GM12872 (cell line): Measurements from ENCODE around the gene SMYD2.
A peak's percentile ranks its signal among the peaks of the same experiment; 100 is the strongest.

ENCODE experiments used
- TF ChIP-seq, protein P1 (sequence below): IDR thresholded peaks from 3 replicates; pipeline ENCODE4 v1.5.1; 2011; ENCODE audit warnings: low read depth, mild to moderate bottlenecking, low read length, moderate library complexity; ENCODE audit not compliant: insufficient read depth

The SMYD2 gene

DNA sequence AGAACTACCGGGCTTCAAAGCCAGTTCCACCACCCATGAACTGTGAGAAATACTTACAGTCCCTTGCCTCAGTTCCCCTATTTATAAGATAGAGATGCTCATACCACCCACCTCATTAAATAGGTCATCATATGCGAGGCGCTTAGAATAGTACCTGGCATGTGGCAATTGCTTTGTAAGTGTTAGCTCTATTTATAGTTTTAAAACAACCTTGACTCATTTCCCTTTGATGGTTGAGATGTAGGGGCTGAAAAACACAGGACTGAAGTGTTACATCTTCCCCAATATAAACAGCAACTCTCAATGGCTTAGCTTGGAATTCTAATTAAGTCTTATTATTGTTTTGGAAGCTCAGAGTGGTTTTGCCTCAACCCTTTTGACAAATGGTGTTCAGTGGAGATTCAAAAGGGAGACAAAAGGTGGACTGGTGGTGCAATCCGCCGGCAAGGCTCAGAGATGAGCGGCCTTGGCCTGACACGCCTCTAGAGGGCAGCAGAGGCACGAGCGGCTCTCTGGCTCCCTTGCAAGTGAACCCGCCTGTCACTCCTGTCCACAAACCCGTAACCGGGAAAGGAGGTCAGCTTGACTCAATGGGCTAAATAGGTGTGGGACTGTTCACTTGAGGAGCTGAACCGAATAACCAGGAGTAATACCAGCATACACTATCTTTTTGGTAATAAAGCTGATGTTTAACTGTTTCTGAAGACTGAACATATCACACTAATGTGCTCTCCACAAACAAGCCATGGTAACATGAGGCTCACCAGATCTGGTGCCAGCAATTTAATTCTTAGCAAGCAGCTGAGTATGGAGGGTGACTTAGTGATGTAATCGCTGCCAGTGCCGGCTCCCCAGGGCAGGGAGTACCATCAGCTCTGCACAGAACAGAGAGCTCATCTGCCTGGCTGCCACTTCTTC is 19.5 kb upstream of the SMYD2 start:
- TF ChIP-seq, protein P1, sequence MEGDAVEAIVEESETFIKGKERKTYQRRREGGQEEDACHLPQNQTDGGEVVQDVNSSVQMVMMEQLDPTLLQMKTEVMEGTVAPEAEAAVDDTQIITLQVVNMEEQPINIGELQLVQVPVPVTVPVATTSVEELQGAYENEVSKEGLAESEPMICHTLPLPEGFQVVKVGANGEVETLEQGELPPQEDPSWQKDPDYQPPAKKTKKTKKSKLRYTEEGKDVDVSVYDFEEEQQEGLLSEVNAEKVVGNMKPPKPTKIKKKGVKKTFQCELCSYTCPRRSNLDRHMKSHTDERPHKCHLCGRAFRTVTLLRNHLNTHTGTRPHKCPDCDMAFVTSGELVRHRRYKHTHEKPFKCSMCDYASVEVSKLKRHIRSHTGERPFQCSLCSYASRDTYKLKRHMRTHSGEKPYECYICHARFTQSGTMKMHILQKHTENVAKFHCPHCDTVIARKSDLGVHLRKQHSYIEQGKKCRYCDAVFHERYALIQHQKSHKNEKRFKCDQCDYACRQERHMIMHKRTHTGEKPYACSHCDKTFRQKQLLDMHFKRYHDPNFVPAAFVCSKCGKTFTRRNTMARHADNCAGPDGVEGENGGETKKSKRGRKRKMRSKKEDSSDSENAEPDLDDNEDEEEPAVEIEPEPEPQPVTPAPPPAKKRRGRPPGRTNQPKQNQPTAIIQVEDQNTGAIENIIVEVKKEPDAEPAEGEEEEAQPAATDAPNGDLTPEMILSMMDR: peak; percentile 98

GRCh38 chr1:214264196-214264595 is 16.8 kb upstream of the SMYD2 start:
- TF ChIP-seq, protein P1: no peak

- TF ChIP-seq, protein P1: no peak
These were observed 16.0 kb upstream of the SMYD2 start for GRCh38 chr1:214264976-214265375.

GRCh38 chr1:214270097-214270650 is 10.8 kb upstream of the SMYD2 start:
- TF ChIP-seq, protein P1: no peak

- TF ChIP-seq, protein P1: 0 out of 3 replicates have a peak, but pooled peaks have one; percentile 11
These were observed 9.6 kb upstream of the SMYD2 start for GRCh38 chr1:214271174-214271858.

DNA sequence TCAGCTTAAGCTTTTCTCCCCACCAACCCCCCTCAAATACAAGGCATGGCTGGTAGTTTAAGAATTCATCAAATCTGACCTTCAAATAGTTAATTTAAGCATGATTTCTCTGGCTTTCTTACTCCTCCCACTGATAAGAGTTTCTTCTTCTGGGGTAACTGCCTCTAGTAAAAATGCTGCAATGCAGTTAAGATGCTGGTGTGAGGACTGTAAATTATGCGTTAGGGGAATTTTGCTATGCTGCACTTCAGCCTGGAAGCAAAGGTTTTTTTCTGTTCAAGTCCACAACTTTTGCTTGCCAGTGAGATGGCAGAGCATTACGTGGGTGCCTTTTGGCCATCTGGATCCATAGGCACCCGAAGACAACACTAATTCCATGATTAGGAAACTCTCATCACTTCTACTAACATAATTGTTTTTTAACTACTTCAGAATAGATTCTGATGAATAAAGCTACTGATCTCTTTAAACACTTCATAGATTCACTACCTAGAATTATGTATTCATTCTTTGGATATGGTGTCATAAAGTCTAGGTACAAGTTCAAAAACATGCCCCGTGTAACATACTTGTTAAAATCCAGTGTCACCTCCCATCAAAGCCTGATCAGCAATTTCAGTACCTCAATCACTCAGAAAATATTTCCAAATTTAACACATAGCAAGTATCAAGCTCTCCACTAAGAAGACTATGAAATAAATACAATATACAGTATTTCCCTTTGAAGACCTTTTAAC is 8.8 kb upstream of the SMYD2 start:
- TF ChIP-seq, protein P1: no peak
